ENCODE measurements around the gene NMS.

Gene NMS

DNA sequence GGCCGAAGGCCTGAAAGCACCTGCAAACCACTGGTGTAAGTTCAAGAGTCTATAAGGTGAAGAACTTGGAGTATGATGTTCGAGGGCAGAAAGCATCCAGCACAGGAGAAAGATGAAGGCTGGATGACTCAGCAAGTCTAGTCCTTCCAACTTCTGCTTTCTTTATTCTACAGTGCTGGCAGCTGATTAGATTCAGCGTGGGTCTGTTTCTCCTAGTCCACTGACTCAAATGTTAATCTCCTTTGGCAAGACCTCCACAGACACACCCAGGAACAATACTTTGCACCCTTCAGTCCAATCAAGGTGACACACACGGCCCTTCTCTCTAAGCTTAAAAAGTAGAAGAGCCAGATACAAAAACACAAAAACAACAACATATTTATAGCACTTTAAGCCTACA, 43.4 kb downstream of the NMS start:
- H3K4me3 ChIP-seq (ENCODE audit: control insufficient read depth, low read depth, low read length), result no peak overlapping the region
- DNase-seq (ENCODE audit: low read depth), result no peak
- TF ChIP-seq, protein P1, sequence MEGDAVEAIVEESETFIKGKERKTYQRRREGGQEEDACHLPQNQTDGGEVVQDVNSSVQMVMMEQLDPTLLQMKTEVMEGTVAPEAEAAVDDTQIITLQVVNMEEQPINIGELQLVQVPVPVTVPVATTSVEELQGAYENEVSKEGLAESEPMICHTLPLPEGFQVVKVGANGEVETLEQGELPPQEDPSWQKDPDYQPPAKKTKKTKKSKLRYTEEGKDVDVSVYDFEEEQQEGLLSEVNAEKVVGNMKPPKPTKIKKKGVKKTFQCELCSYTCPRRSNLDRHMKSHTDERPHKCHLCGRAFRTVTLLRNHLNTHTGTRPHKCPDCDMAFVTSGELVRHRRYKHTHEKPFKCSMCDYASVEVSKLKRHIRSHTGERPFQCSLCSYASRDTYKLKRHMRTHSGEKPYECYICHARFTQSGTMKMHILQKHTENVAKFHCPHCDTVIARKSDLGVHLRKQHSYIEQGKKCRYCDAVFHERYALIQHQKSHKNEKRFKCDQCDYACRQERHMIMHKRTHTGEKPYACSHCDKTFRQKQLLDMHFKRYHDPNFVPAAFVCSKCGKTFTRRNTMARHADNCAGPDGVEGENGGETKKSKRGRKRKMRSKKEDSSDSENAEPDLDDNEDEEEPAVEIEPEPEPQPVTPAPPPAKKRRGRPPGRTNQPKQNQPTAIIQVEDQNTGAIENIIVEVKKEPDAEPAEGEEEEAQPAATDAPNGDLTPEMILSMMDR (IDR thresholded peaks at IDR 0.05; ENCODE audit: control insufficient read depth, insufficient read depth, low read depth, low read length, missing control alignments), result no peak

DNA sequence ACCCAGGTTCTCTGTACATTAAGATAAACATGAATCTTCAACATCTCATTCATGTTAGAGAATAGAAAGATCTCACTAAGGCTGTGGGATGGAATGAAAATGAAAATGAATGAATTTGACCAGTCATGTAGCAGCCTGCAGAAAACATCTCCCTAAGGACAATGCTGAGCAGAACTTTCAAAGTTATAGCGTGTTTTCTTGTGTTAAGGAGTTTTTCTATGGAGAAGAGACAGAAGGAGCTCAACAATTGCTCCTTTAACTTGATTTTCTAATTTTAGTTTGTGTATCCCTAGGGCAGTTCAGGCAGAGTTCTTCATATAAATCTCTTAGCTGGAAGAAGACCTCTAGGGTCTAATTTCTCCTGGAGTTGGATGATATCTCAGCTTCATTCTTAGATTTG, 47.3 kb downstream of the NMS start:
- no peak for DNase-seq (ENCODE audit: low read depth)

DNA sequence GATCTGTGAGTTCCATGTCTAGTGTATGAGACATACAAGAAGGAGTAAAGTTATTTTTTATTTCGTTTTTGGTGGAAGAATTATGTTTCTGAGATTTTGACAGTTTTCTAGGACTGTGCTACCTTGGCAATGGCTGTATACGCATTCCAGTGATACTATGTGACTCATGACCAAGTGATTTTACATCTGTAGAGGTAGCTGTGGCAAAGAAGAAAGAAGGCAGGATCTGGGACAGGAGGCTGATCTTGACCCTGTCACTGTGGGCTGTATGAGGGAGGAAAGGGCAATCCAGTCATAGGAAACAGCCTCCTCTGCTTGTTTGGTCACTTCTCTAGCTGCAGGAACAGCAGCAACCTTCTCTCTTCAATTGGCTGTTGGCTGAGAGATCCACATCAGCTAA, 48.5 kb downstream of the NMS start:
- TF ChIP-seq, protein P1 (IDR thresholded peaks at IDR 0.05; ENCODE audit: control insufficient read depth, insufficient read depth, low read depth, low read length, missing control alignments), result no peak
- H3K4me3 ChIP-seq (ENCODE audit: control insufficient read depth, low read depth, low read length), result no peak overlapping the region
- DNase-seq (ENCODE audit: low read depth), result no peak

More for the DNA sequence above, 47.3 kb downstream of the NMS start:
- H3K4me3 ChIP-seq (ENCODE audit: control insufficient read depth, low read depth, low read length), result no peak overlapping the region
- TF ChIP-seq, protein P1 (IDR thresholded peaks at IDR 0.05; ENCODE audit: control insufficient read depth, insufficient read depth, low read depth, low read length, missing control alignments), result no peak

DNA sequence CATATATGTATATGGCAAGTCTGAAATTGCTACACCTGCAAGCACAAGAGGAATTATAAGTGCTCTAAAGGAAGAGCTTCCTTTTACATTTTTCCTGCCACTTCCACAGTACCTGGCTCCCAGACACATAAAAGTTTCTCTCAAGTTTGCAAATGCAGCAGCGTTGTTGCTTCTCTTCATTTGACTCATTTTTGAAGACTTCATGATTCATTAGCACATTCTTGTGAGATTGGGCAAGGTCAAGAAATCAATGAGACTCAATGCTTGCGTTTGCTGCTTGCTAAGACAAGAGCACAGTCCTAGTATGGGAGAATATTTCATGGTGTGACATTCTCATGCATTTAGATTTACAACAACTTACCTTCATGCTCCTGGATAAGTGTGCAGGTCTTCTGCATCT, 49.9 kb downstream of the NMS start:
- TF ChIP-seq, protein P1 (IDR thresholded peaks at IDR 0.05; ENCODE audit: control insufficient read depth, insufficient read depth, low read depth, low read length, missing control alignments), result no peak
- DNase-seq (ENCODE audit: low read depth), result no peak
- H3K4me3 ChIP-seq (ENCODE audit: control insufficient read depth, low read depth, low read length), result no peak overlapping the region

DNA sequence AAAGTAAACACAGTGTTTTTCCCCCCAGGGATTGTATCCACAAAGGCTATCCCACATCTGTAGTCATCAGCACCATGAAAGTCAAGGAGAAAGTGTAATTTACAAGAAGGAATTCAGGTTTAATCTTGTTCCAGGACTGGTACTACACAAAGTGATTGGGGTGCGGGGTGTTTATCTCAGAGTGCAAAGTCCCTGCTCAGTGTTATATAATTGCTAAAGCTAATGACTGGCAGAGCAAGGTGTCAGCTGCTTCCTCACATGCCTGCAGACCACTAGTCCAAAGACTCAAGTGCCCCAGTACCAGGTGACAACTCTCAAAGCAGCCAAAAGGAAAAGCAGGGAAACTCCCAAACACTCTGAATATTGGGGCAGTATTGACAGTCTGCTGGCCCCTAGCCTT, 52.1 kb downstream of the NMS start:
- TF ChIP-seq, protein P1 (IDR thresholded peaks at IDR 0.05; ENCODE audit: control insufficient read depth, insufficient read depth, low read depth, low read length, missing control alignments), result no peak
- DNase-seq (ENCODE audit: low read depth), result no peak
- H3K4me3 ChIP-seq (ENCODE audit: control insufficient read depth, low read depth, low read length), result no peak overlapping the region

DNA sequence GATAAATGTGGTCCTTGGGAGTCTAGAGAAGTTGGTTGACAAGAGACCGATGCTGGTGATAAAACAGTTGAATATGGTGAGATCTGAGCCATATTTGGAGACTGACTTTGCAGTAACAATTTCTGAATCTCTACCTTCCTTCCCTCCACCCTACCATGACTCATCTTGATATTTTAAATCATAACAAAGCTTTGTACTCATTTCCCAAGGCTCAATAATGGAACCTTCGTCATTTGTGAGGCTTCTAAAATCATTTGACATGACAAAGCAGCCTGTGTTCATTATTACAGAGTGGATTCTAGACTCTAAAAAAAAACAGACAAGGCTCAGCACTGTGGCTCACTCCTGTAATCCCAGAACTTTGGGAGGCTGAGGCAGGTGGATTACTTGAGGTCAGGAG, 54.0 kb downstream of the NMS start:
- H3K4me3 ChIP-seq (ENCODE audit: control insufficient read depth, low read depth, low read length), result no peak overlapping the region
- TF ChIP-seq, protein P1 (IDR thresholded peaks at IDR 0.05; ENCODE audit: control insufficient read depth, insufficient read depth, low read depth, low read length, missing control alignments), result no peak
- DNase-seq (ENCODE audit: low read depth), result no peak

DNA sequence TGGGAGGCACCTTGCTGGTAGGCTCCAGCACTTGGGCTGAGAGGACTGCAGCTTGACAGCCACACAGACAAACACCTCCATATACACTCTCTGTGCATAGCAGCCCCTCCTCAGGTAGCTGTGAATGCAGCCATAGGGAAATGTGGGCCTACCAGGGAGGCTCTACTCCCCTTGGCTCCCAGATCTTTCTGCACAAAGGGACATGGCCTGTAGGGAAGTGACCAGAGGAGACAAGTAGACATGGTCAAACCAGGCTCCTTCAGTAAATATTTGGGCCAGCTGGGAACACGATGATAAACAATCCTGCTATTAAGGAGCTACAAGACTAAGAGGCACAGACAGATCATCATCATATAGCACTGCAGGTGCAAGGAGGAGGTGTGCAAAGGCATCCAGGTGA, 56.6 kb downstream of the NMS start:
- TF ChIP-seq, protein P1 (IDR thresholded peaks at IDR 0.05; ENCODE audit: control insufficient read depth, insufficient read depth, low read depth, low read length, missing control alignments), result no peak
- H3K4me3 ChIP-seq (ENCODE audit: control insufficient read depth, low read depth, low read length), result no peak overlapping the region
- DNase-seq (ENCODE audit: low read depth), result no peak

All from AG09309 (cell line).